Osteocyte (in vitro differentiated cells): ENCODE results near the gene C2orf74. TPM values are rescaled to one million over a fixed set of nuclear protein-coding genes. Genes with fewer than 3 reads are reported as not detected.

Experiments
- DNase-seq: peaks from one replicate; pipeline ENCODE4 v3.0.0; 2021; ENCODE audit warnings: mixed read lengths; ENCODE audit not compliant: unreplicated experiment; ENCODE audit errors: extremely low spot score
- H3K27ac Mint-ChIP-seq: one replicate; pipeline ENCODE4 v1.8.0; 2021; ENCODE audit warnings: mild to moderate bottlenecking, mixed read lengths; ENCODE audit not compliant: unreplicated experiment
- H3K27me3 Mint-ChIP-seq: one replicate; pipeline ENCODE4 v1.8.0; 2021; ENCODE audit warnings: mixed read lengths; ENCODE audit not compliant: unreplicated experiment
- H3K36me3 Mint-ChIP-seq: one replicate; pipeline ENCODE4 v1.8.0; 2021; ENCODE audit warnings: mixed read lengths; ENCODE audit not compliant: unreplicated experiment
- H3K4me1 Mint-ChIP-seq: one replicate; pipeline ENCODE4 v1.8.0; 2021; ENCODE audit warnings: mixed read lengths; ENCODE audit not compliant: unreplicated experiment
- H3K4me3 Mint-ChIP-seq: one replicate; pipeline ENCODE4 v1.8.0; 2021; ENCODE audit warnings: mild to moderate bottlenecking, moderate library complexity, mixed read lengths; ENCODE audit not compliant: unreplicated experiment
- H3K9me3 Mint-ChIP-seq: one replicate; pipeline ENCODE4 v1.8.0; 2021; ENCODE audit warnings: mixed read lengths; ENCODE audit not compliant: unreplicated experiment
- total RNA-seq: library from RNA; stranded (reverse); gene quantifications from 2 replicates; pipeline ENCODE4 v1.2.1, GENCODE V29; 2021
- TF ChIP-seq, protein P1 (sequence below): fragments of 200-600 bp; sonication (generic); IDR thresholded peaks from 2 replicates; pipeline ENCODE4 v1.5.0; 2021; ENCODE audit warnings: antibody characterized with exemption, mild to moderate bottlenecking, moderate library complexity

Gene C2orf74
- total RNA-seq, 1 donor from 2014 or later, result 9.2 TPM

DNA sequence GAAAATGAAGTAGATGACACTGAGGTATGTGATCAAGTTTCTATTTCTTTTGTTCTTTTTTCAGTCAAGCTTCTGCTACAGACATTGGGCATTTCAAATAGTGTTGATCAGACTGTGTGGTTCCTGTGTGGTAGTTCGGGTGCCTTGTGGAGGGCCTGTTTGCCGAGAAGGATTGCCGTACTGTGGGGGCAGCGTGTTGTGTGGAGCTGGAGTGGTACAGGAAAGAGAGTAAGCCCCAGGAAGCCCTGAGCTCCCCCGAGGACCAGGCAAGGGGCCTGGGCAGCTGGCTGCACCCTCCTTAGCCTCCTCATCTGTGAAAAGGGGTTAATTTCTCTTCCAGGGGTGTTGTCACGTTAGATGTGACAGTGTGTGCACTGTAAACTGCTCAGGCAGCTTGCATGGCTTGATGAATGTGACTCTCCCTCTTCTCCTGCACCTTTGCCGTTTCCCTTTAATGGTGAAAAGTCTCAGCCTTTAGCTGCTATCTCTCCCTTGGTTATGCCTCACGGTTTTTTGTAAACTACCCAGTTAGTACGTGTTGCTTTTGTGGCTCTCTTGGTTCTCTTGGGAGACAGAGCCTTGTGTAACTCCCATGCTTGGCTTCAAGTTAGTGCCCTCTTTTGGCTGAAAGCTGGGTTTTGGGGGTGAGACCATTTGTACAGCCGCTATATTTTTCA lies 19.5 kb downstream of the C2orf74 start:
- peaks cover 53% of the 10 kb centered on the region for H3K4me1 Mint-ChIP-seq
- H3K27me3 Mint-ChIP-seq, result no peaks in the 10 kb centered on the region
- H3K27ac Mint-ChIP-seq, result peak overlapping the region; percentile 12
- no peak for DNase-seq
- no peak overlapping the region for H3K4me3 Mint-ChIP-seq
- H3K36me3 Mint-ChIP-seq, result peaks cover 39% of the 10 kb centered on the region
- no peaks in the 10 kb centered on the region for H3K9me3 Mint-ChIP-seq
- TF ChIP-seq, protein P1, sequence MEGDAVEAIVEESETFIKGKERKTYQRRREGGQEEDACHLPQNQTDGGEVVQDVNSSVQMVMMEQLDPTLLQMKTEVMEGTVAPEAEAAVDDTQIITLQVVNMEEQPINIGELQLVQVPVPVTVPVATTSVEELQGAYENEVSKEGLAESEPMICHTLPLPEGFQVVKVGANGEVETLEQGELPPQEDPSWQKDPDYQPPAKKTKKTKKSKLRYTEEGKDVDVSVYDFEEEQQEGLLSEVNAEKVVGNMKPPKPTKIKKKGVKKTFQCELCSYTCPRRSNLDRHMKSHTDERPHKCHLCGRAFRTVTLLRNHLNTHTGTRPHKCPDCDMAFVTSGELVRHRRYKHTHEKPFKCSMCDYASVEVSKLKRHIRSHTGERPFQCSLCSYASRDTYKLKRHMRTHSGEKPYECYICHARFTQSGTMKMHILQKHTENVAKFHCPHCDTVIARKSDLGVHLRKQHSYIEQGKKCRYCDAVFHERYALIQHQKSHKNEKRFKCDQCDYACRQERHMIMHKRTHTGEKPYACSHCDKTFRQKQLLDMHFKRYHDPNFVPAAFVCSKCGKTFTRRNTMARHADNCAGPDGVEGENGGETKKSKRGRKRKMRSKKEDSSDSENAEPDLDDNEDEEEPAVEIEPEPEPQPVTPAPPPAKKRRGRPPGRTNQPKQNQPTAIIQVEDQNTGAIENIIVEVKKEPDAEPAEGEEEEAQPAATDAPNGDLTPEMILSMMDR, result no peak

DNA sequence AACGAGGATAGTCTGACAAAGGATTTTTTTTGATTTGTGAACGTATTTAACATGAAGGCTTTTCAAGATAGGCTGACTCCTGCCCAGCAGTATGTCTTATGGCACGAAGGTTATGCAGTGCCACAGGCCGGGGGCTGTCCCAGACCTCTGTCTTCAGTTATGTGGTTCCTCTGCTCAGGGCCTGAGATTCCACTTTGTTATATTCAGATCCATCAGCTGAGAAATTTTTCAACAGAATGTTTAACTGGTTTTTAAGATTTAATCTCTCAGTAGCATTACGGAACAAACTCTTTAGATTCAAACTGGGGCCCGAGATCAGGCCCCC lies 20.0 kb downstream of the C2orf74 start:
- peaks cover 44% of the 10 kb centered on the region for H3K36me3 Mint-ChIP-seq
- DNase-seq, result no peak
- no peak overlapping the region for H3K4me3 Mint-ChIP-seq
- no peaks in the 10 kb centered on the region for H3K9me3 Mint-ChIP-seq
- H3K27ac Mint-ChIP-seq, result no peak overlapping the region
- TF ChIP-seq, protein P1, result no peak
- H3K27me3 Mint-ChIP-seq, result no peaks in the 10 kb centered on the region
- H3K4me1 Mint-ChIP-seq, result peaks cover 49% of the 10 kb centered on the region

DNA sequence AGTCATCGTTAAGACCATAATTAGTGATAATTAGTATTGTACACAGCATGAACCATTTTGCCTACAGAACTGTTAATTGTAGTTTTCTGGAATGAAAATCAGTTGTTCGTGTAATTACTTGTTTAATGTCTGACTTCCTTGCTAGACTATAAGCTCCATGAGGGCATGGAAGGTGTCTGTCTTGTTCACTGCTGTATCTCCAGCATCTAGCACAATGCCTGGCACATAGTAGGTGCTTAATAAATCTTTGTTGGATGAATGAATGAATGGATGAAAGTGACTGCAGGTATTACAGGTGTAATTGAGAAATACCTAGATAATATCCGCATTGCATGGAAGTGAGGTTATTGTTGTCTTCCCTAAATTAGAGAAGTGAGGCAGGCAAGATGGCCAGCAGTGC lies 21.8 kb downstream of the C2orf74 start:
- Mint-ChIP-seq H3K27ac (peak overlapping the region; percentile 11), H3K4me3 (no peak overlapping the region), H3K4me1 (peaks cover 40% of the 10 kb centered on the region), H3K27me3 (no peaks in the 10 kb centered on the region), H3K9me3 (no peaks in the 10 kb centered on the region), H3K36me3 (peaks cover 61% of the 10 kb centered on the region)
- TF ChIP-seq, protein P1, result no peak
- no peak for DNase-seq

DNA sequence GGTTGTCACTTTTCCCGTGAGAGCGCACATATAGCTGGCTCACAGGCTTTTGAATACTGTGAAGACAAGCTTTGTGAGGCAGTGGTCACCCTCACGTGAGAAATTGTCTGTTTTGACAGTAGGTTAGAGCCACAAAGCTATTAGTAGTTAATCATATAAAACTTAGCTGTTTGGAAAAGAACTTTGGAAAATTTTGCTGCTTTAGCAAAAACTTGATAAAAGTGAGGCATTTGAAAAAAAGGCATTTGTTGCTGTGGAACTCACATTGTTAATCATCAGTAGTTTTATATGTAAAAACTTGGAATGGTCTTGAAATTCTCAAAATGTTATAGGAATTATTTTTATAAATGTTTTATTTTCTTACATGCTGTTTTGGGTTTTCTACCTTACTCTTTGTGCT lies 22.3 kb downstream of the C2orf74 start:
- H3K27ac Mint-ChIP-seq, result peak overlapping the region; percentile 11
- H3K9me3 Mint-ChIP-seq, result no peaks in the 10 kb centered on the region
- TF ChIP-seq, protein P1, result no peak
- no peaks in the 10 kb centered on the region for H3K27me3 Mint-ChIP-seq
- no peak for DNase-seq
- H3K4me3 Mint-ChIP-seq, result no peak overlapping the region
- H3K36me3 Mint-ChIP-seq, result peaks cover 63% of the 10 kb centered on the region
- peaks cover 35% of the 10 kb centered on the region for H3K4me1 Mint-ChIP-seq

DNA sequence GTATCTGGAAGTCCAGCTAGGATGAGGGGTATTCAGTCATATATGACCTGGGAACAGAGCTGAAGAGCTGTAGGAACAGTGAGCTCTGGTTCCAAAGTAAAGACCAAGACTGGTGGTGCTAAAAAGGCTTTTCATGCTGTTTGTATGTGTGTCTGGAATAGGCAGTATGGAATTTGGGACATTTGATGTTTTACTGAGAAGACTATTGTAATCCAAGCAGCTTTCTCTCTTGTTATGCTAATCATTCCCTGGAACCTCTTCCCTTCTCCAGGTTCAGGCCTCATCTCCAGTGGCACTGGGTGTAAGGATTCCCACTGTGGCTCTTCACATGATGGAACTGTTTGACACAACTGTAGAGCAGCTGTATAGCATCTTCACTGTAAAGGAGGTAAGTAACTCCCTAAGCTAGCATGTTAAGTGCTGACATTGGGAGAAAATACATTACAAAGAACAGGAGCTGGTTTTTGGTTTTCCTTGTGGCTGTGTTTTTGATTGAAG lies 23.3 kb downstream of the C2orf74 start:
- TF ChIP-seq, protein P1, result no peak
- Mint-ChIP-seq H3K27ac (peak overlapping the region; percentile 12), H3K4me3 (no peak overlapping the region), H3K4me1 (peaks cover 25% of the 10 kb centered on the region), H3K27me3 (no peaks in the 10 kb centered on the region), H3K9me3 (no peaks in the 10 kb centered on the region), H3K36me3 (peaks cover 72% of the 10 kb centered on the region)
- DNase-seq, result no peak
